DMS 273 (cell line): ENCODE results near the gene ST7L.
"Not testable (repeated sequence)": the region's sequence is repeated elsewhere in the genome, so short reads cannot be mapped to it uniquely, and the experiment has no call there.

Experiments
- DNase-seq: peaks from one replicate; lab custom pipeline; 2025; ENCODE audit not compliant: unreplicated experiment; lab: John Stamatoyannopoulos, UW

Gene ST7L

GRCh38 chr1:112496290-112496689 is 122.7 kb downstream of the ST7L start:
- no peak for DNase-seq

DNA sequence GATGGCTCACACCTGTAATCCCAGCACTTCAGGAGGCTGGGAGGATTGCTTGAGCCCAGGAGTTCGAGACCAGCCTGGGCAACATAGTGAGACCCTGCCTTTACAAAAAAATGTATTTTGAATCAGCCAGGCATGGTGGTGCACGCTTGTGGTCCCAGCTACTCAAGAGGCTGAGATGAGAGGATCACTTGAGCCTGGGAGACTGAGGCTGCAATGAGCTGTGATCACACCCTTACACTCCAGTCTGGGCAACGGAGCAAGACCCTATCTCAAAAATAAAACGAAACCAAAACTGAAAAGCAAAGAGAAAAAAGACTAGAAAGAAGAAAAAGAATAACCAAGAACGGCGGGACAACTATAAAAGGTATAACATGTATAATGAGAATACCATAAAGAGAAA is 125.6 kb downstream of the ST7L start:
- DNase-seq: no peak

- no peak for DNase-seq
Measured at GRCh38 chr1:112492076-112492475, 126.9 kb downstream of the ST7L start.

DNA sequence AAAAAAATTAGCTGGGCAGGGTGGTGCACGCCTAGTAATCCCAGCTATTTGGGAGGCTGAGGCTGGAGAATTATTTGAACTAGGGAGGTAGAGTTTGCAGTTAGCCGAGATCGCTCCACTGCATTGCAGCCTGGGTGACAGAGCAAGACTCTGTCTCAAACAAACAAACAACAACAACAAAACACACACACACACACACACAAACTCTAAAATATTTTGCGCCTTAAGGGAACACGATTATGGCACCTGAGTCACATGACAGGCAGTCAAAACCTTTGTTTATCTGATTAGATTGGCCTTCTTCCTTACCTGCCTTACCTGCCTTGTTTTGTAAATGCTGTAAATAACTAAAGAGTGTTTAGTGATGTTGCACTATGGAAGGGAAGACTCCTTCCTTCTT is 130.8 kb downstream of the ST7L start:
- DNase-seq: no peak

DNA sequence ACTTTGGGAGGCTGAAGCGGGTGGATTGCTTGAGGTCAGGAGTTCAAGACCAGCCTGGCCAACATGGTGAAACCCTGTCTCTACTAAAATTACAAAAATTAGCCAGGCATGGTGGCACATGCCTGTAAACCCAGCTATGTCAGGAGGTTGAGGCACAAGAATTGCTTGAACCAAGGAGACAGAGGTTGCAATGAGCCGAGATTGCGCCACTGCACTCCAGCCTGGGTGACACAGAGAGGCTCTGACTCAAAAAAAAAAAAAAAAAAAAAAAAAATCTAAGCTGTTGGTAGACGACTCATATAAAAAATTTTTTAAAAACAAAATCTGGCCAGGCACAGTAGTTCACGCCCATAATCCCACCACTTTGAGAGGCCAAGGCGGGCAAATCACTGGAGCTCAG is 131.3 kb downstream of the ST7L start:
- DNase-seq: not testable (repeated sequence)

DNA sequence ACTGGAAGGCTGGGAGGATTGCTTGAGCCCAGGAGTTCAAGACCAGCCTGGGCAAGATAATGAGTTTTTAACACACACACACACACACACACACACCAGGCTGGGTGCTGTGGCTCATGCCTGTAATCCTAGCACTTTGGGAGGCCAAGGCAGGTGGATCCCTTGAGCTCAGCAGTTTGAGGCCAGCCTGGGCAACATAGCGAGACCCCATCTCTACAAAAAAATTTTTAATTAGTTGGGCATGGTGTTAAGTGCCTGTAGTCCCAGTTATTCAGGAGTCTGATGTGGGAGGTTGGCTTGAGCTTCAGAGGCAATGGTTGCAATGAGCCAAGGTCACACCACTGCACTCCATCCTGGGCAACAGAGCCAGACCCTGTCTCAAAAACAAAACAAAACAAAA is 132.9 kb downstream of the ST7L start:
- not testable (repeated sequence) for DNase-seq

DNA sequence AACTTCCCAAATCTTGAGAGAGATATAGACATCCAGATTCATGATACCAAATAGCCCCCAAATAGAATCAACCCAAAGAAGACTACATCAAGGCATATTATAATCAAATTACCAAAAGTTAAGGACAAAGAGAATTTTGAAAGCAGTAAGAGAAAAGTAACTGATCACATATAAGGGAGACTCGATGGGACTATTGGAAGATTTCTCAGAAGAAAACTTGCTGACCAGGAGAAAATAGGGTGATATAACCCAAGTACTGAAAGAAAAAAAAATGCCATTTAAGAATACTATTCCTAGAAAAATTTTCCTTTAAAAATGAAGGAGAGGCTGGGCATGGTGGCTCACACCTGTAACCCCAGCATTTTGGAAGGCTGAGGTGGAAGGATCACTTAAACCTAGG is 140.6 kb downstream of the ST7L start:
- no peak for DNase-seq

DNA sequence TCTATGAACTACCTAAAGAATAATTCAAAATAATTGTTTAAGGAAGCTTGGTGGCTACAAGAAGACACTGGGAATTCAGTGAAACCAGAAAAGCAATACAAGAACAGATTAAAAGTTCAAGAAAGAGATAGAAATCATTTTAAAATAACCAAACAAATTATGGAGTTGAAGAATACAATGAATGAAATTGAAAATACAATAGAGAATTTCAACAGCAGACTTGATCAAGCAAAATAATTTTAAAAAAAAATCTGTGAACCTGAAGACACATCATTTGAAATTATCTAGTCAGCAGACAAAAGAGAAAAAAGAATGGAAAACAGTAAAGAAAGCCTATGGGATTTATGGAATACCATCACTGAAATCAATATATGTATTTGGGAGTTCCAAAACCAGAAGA is 141.4 kb downstream of the ST7L start:
- no peak for DNase-seq
